Limb (tissue), 2 donors: ENCODE data around the gene EIF3CL.
A peak's percentile ranks its signal among the peaks of the same experiment; 100 is the strongest.
"Not testable (repeated sequence)": the region's sequence is repeated elsewhere in the genome, so short reads cannot be mapped to it uniquely, and the experiment has no call there.

Experiments used
- DNase-seq, 2 donors: peaks; one replicate each; pipeline ENCODE4 v3.0.0-alpha.2; 2016; ENCODE audit errors: extremely low spot score in 2 of 2

EIF3CL gene

GRCh38 chr16:28364268-28365173 lies 39.1 kb downstream of the EIF3CL start:
- DNase-seq, result not testable (repeated sequence)

DNA sequence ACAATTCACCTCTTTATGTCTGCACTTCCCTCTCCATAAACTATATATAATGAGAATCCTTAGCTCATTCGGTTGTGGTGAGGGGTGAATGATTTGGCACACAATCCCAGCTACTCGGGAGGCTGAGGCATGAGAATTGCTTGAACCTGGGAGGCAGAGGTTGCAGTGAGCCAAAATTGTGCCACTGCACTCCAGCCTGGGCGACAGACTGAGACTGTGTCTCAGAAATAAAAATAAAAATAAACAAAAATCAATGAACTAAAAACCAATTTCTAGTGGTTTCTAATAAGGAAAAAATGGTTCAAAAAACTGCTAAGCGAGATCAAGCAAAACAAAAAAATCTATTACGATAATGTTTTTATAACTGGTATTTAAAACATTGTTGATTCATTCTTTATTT lies 40.2 kb downstream of the EIF3CL start, which contains the start of gene NPIPB6:
TSS of gene NPIPB6 (minus strand) at position 101 of the 400 bp plus-strand sequence. CDS start 686 bp downstream, outside the sequence.
- DNase-seq, result not testable (repeated sequence)

DNA sequence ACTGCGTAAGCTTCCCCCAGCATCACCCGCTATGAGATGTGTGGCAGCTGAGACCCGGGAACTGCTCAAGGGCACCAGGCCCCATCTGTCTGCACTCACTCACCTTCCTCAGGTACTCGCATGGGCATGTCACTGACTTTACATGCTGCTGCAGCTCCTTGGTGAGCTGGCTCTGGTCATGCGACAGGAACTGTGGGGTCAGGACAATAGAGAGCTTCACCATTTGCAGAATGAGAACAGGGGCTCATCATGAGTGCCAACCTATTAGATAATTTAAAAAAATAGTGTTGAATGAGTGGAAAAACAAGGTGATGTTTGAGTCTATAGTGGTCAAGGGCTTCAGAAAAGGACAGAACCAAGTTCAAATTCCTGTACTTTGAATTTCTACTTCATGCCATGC lies 41.0 kb downstream of the EIF3CL start:
- DNase-seq, result not testable (repeated sequence)

DNA sequence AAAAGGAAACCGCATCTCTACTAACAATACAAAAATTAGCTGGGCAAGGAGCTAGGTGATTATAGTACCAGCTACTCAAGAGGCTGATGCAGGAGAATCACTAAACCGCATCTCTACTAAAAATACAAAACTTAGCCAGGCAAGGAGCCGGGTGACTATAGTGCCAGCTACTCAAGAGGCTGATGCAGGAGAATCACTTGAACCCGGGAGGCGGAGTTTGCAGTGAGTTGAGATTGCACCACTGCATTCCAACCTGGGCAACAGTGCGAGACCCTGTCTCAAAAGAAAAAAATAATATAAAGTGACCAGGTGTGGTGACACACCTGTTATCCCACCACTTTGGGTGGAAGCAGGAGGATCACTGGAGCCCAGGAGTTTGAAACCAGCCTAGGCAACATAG lies 65.4 kb downstream of the EIF3CL start:
- not testable (repeated sequence) for DNase-seq

DNA sequence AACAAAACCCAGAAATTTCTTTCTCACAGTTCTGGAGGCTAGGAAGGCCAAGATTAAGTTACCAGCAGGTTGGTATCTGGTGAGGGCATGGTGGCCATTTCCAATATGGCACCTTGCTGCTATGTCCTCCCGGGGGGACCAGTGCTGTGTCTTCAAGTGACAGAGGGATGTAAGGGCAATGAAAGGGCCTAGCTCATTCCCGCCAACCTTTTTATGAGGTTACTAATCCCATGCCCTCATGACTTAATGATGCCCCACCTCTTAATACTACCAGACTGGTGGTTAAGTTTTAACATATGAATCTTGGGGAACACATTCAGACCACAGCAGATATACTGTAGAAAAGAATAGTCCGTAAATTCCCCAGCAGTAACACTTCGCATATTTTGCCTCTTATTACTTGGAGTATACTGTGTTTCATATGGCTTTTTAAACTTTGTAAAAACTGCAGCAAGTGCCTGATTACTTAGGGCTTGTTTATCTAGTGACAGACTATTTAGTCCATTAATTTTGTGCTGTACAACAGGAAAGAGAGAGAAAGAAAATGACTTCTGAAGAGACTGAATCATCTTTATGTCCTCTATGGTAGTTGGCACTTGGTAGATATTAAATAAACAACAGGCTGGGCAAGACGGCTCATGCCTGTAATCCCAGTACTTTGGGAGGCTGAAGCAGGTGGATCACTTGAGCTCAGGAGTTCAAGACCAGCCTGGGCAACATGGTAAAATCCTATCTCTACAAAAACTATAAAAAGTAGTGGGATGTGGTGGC lies 66.5 kb downstream of the EIF3CL start:
- DNase-seq, result not testable (repeated sequence)

DNA sequence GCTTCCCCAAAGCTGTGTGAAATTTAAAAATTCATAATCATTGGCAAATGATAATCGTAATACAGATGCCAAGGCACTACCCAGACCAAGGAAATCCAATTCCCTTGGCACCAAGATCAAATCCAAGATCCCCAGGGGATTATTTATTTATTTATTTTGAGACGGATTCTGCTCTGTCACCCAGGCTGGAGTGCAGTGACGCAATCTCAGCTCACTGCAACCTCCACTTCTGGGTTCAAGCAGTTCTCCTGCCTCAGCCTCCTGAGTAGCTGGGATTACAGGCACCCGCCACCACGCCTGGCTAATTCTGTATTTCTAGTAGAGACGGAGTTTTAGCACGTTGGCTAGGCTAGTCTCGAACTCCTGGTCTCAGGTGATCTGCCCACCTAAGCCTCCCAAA lies 68.0 kb downstream of the EIF3CL start:
- DNase-seq, result not testable (repeated sequence)

DNA sequence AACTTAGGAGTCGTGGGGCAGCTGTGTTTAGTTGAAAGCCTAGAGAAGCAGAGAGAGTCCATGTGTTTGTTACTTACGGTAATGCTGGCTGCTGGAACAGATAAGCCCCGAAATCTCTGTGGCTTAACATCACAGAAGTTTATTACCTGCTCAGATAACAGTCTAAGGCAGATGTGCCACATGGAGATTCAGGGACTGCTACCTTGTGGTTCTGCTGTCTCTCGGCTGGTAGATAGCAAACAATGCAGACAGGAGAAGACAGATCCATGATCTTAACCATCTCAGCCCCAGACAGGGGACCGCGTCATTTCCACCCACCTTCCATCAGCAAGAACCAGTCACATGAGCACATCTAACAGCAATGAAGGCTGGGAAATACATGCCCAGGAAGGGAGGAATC lies 71.0 kb downstream of the EIF3CL start:
- not testable (repeated sequence) for DNase-seq

GRCh38 chr16:28330981-28331380 lies 72.7 kb downstream of the EIF3CL start:
- not testable (repeated sequence) for DNase-seq

DNA sequence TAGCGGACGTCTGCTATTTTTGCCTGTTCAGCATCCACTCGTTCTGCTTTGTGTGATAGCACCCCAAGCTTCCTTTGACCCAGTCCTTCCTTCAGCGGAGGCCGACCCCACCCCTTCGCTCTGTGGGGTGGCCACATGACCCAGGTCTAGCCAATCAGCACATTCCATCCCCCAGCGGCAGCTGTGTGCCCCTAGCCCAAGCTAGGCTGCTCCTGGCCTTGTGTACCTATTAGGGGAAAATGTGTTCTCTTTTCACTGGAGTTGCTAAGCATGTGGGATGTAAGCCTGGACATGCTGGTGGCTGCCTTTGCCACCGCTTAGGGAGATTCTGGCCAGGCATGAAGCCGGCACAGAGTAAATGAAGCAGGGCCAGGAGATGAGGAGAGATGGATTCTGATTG lies 73.4 kb downstream of the EIF3CL start:
- peak in 1 of 2 donors; percentile 57 for DNase-seq
